Muscle layer of duodenum (tissue), 2 donors: Measurements from ENCODE around the gene ACD.
A peak's percentile ranks its signal among the peaks of the same experiment; 100 is the strongest.

Experiments
- H3K27ac ChIP-seq: one replicate; pipeline ENCODE4 v1.7.0; 2013; ENCODE audit warnings: mild to moderate bottlenecking, low read length
- H3K27me3 ChIP-seq: one replicate; pipeline ENCODE4 v1.7.0; 2013; ENCODE audit warnings: low read depth, mild to moderate bottlenecking, control low read depth, low read length
- H3K36me3 ChIP-seq, 2 donors: one replicate each; pipeline ENCODE4 v1.7.0; 2013; ENCODE audit warnings: low read length in 2 of 2, control low read depth in 1 of 2, mild to moderate bottlenecking in 1 of 2; ENCODE audit not compliant: insufficient read depth in 2 of 2, control insufficient read depth in 1 of 2
- H3K4me1 ChIP-seq, 2 donors: one replicate each; pipeline ENCODE4 v1.7.0; 2013; ENCODE audit warnings: low read length in 2 of 2, mild to moderate bottlenecking in 2 of 2, control low read depth in 1 of 2, moderate library complexity in 1 of 2; ENCODE audit not compliant: insufficient read depth in 2 of 2, control insufficient read depth in 1 of 2
- H3K4me3 ChIP-seq, 2 donors: one replicate each; pipeline ENCODE4 v1.7.0; 2013; ENCODE audit warnings: low read length in 2 of 2, low read depth in 1 of 2, mild to moderate bottlenecking in 1 of 2
- H3K9me3 ChIP-seq, 2 donors: one replicate each; pipeline ENCODE4 v1.7.0; 2013; ENCODE audit warnings: low read length in 2 of 2, control low read depth in 1 of 2, mild to moderate bottlenecking in 1 of 2; ENCODE audit not compliant: control insufficient read depth in 1 of 2
- donor health status: healthy.

Gene ACD

DNA sequence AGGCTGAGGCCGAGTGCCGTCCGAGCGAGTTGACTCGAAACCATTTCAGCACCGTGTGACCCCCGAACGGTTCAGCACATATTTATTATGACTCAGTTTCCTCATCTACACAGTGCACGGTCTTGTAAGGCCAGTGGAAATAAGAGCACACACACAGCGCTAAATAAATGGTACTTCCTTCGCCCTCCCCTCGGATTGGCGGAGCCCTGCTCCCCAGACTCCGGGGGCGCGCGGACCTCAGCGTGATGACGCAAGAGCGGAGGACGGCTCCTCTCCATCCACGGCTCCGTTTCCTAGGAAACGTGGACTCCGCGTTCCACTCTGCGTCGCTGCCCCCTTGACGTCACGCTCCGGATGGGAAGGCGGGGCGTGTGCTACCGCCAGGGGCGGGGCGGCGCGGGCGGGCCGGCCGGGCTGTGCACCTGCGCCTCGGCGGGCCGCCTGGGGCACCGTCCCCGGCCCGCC, 536 bp upstream of the ACD start, which contains the start of gene PARD6A:
Gene PARD6A, plus strand, starts transcription at position 397 of the 465 bp plus-strand sequence. CDS start 79 bp downstream, outside the sequence.
- Histone ChIP-seq H3K4me3 (peak within 1 kb of the TSS; percentile 88 to 94), H3K36me3 (peaks cover 0 to 32% of the 10 kb centered on the region in 2 donors), H3K27ac (peak within 1 kb of the TSS; percentile 93)

DNA sequence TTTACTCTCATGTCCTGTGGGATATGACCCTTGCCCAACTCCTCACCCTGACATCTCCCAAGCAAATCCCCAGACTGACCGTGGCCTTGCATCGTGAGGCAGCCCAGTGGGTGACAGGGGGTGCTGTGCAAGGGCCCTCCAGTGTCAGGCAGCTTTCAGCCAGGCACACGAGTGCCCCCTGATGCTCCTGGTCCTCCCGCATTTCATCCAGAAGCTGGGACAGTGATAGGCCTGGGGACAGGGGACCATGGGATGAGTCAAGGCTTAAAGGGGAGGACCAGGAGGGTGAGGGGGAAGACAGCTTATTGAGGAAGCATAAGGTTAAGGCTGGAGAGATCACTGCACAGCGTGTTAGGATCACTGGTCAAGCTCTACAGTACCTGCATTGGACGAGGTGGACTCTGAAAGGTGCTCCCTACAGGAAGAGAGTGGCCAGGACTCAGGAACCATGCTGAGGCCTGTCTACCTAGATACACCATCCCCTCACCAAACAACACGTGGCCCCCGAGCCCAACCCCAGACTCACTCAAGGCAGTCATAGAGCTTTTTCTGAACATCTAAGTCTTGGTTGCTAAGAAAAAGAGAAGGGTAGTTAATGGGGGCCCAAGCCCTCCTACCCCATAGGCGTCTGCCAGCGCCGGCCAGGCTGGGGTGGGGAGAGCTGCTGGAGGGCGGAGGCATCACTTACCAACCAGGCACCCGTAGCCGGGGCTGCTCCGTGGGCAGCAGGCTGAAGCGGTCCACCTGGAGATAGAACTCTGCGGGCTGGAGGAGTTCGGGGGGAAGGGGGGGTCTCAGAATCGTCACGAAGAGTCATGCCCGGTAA, 998 bp downstream of the ACD start:
- Histone ChIP-seq H3K36me3 (peaks cover 0 to 27% of the 10 kb centered on the region in 2 donors), H3K27ac (no peak overlapping the region), H3K4me1 (peaks cover 3 to 20% of the 10 kb centered on the region in 2 donors), H3K4me3 (peak overlapping the region; percentile 88 to 94), H3K27me3 (peaks cover 8% of the 10 kb centered on the region), H3K9me3 (no peaks in the 10 kb centered on the region)

More for the DNA sequence above, 536 bp upstream of the ACD start, which contains the start of gene PARD6A:
- H3K9me3 ChIP-seq: no peaks in the 10 kb centered on the region
- H3K4me1 ChIP-seq: peaks cover 3 to 24% of the 10 kb centered on the region in 2 donors
- no peaks in the 10 kb centered on the region for H3K27me3 ChIP-seq

DNA sequence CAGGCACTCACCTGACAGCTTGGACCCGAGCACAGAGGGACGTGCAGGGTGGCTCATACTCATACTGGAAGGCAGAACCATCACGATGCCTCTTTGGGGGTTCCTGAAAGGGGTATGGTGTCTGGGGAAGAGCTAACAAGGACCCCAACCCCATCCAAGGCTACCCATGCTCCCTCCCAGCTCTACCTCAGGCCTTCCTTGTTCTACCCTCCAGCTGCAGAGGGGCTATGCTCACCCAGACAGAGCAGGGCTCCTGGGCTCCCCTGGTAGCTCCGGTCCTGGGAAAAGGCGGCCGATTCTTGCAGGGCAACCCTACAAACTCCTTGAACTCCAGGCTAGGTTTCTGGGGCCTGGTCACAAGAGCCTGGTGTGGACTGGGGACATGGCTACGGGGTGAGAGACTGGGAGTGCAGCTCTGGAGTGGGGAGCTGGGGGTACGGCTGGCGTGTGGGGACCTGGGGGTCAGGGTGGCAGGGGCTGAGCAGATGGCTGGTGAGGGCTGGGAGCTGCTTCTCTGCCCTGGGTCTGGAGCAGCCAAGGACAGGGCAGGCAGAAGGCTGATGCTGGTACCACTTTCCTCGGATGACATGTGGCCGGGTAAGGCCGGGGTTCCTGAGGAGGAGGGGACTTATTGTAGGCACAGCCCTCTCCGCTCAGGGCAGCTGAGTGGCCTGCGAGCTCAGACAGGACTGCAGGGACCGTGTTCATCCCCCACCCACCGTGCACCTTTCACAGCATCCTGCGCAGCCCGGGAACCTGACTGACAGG, 2.1 kb downstream of the ACD start:
- Histone ChIP-seq H3K4me3 (no peak overlapping the region), H3K36me3 (peaks cover 0 to 19% of the 10 kb centered on the region in 2 donors), H3K9me3 (no peaks in the 10 kb centered on the region), H3K4me1 (peaks cover 3 to 30% of the 10 kb centered on the region in 2 donors), H3K27ac (no peak overlapping the region), H3K27me3 (peaks cover 12% of the 10 kb centered on the region)

GRCh38 chr16:67657017-67657608, 2.9 kb downstream of the ACD start:
- Histone ChIP-seq H3K27me3 (peaks cover 12% of the 10 kb centered on the region), H3K36me3 (peaks cover 0 to 12% of the 10 kb centered on the region in 2 donors), H3K4me3 (no peak overlapping the region), H3K27ac (no peak overlapping the region), H3K4me1 (peaks cover 3 to 30% of the 10 kb centered on the region in 2 donors), H3K9me3 (no peaks in the 10 kb centered on the region)

GRCh38 chr16:67656344-67657016, 3.6 kb downstream of the ACD start:
- no peaks in the 10 kb centered on the region for H3K9me3 ChIP-seq
- no peak overlapping the region for H3K27ac ChIP-seq
- peaks cover 12% of the 10 kb centered on the region for H3K27me3 ChIP-seq
- H3K4me1 ChIP-seq: peaks cover 3 to 27% of the 10 kb centered on the region in 2 donors
- H3K4me3 ChIP-seq: no peak overlapping the region
- H3K36me3 ChIP-seq: peaks cover 0 to 12% of the 10 kb centered on the region in 2 donors

DNA sequence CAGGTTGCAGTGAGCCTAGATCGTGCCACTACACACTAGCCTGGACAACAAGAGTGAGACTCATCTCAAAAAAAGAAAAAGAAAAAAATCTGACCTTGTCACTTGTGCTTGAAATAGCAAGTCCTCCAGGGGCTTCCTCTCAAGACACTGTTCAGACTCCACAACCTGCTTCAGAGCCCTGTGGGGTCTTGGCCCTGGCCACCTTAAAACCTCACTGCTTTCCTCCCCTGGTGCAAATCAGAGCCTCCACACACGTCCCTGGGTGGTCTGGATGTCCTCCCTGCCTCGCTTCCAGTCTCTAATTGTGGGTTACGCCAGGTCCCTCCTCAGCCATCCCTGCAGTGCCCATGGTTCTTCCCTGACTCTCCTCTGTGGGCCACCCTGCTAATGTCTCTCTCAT, 4.7 kb downstream of the ACD start:
- peaks cover 0 to 22% of the 10 kb centered on the region in 2 donors for H3K4me1 ChIP-seq
- no peak overlapping the region for H3K27ac ChIP-seq
- peaks cover 12% of the 10 kb centered on the region for H3K27me3 ChIP-seq
- no peaks in the 10 kb centered on the region for H3K9me3 ChIP-seq
- no peak overlapping the region for H3K4me3 ChIP-seq
- peaks cover 0 to 12% of the 10 kb centered on the region in 2 donors for H3K36me3 ChIP-seq

- Histone ChIP-seq H3K27me3 (peaks cover 12% of the 10 kb centered on the region), H3K36me3 (peaks cover 0 to 12% of the 10 kb centered on the region in 2 donors), H3K4me1 (peaks cover 0 to 24% of the 10 kb centered on the region in 2 donors), H3K27ac (no peak overlapping the region), H3K4me3 (no peak overlapping the region), H3K9me3 (no peaks in the 10 kb centered on the region)
Measured at GRCh38 chr16:67654403-67654911, 5.6 kb downstream of the ACD start.

- no peaks in the 10 kb centered on the region for H3K9me3 ChIP-seq
- H3K27me3 ChIP-seq: peaks cover 15% of the 10 kb centered on the region
- H3K4me1 ChIP-seq: peaks cover 0 to 21% of the 10 kb centered on the region in 2 donors
- no peak overlapping the region for H3K27ac ChIP-seq
- H3K4me3 ChIP-seq: peak overlapping the region in 1 of 2 donors; percentile 48
- peaks cover 0 to 12% of the 10 kb centered on the region in 2 donors for H3K36me3 ChIP-seq
Measured at GRCh38 chr16:67653789-67654402, 6.2 kb downstream of the ACD start.

- Histone ChIP-seq H3K4me3 (peak overlapping the region in 1 of 2 donors; percentile 48), H3K27me3 (peaks cover 21% of the 10 kb centered on the region), H3K9me3 (no peaks in the 10 kb centered on the region), H3K36me3 (peaks cover 0 to 12% of the 10 kb centered on the region in 2 donors), H3K27ac (no peak overlapping the region), H3K4me1 (peaks cover 0 to 20% of the 10 kb centered on the region in 2 donors)
Measured at GRCh38 chr16:67653128-67653788, 6.8 kb downstream of the ACD start.
